Uterus (tissue), 2 donors: Measurements from ENCODE around the gene PDE4D.

Experiments
- CTCF ChIP-seq, 4 experiments: fragments of 200-600 bp in 2 of 4; fragments of 450-650 bp in 2 of 4; sonication (generic) in 2 of 4; IDR thresholded peaks; one replicate each; pipeline ENCODE4 v1.5.1; 2016 to 2019; ENCODE audit warnings: antibody characterized with exemption in 4 of 4, mild to moderate bottlenecking in 2 of 4, moderate library complexity in 1 of 4
- POLR2A ChIP-seq, 2 donors: fragments of 450-650 bp; IDR thresholded peaks; one replicate each; pipeline ENCODE4 v1.6.1; 2016; ENCODE audit warnings: antibody characterized with exemption in 2 of 2, mild to moderate bottlenecking in 1 of 2, moderate library complexity in 1 of 2

- TF ChIP-seq CTCF (IDR thresholded peaks at IDR 0.05), result no peak
- TF ChIP-seq POLR2A (IDR thresholded peaks at IDR 0.05), result no peak
Observed at GRCh38 chr5:59037941-59038797, 855.4 kb downstream of the PDE4D start.
